Measurements from ENCODE around the gene STON2. TPM values are rescaled to one million over a fixed set of nuclear protein-coding genes. Genes with fewer than 3 reads are reported as not detected.

STON2 gene
- total RNA-seq, 1 donor = 3.3 TPM

DNA sequence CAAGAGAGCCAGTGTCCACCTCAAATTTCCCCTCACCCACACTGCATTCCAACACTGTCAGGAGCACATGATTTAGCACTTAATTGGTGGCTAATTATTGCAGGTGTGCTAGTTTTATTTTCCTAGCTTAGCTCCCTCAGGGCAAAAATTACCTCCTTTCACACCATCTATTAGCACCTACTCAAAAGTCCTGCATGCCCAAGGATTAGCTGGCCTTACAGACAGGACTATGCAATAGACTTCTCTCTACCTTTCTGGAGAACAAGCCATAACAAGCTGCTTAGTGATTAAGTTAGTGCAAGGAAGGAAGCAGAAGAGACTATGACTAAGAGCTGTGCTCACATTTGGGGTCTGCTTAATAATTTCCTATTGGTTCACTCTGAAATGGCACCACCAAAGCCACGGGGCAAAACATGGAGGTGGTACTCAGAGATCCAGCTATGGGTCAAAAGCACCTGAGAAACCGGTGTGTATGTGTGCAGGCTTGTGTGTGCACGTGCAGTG is 69.5 kb downstream of the STON2 start:
- DNase-seq (ENCODE audit: low read depth) = no peak

GRCh38 chr14:81329640-81330381 is 70.3 kb downstream of the STON2 start:
- TF ChIP-seq CTCF (IDR thresholded peaks at IDR 0.05; ENCODE audit: insufficient read depth, low read length) = no peak
- no peak overlapping the region for H3K4me3 ChIP-seq (ENCODE audit: low read depth, low read length)
- no peak for DNase-seq (ENCODE audit: low read depth)

More for the DNA sequence above, 69.5 kb downstream of the STON2 start:
- no peak for TF ChIP-seq CTCF (IDR thresholded peaks at IDR 0.05; ENCODE audit: insufficient read depth, low read length)
- H3K4me3 ChIP-seq (ENCODE audit: low read depth, low read length) = no peak overlapping the region

GRCh38 chr14:81326451-81326850 is 73.7 kb downstream of the STON2 start:
- no peak for TF ChIP-seq CTCF (IDR thresholded peaks at IDR 0.05; ENCODE audit: insufficient read depth, low read length)
- no peak for DNase-seq (ENCODE audit: low read depth)
- H3K4me3 ChIP-seq (ENCODE audit: low read depth, low read length) = no peak overlapping the region

GRCh38 chr14:81324011-81324410 is 76.1 kb downstream of the STON2 start:
- no peak for TF ChIP-seq CTCF (IDR thresholded peaks at IDR 0.05; ENCODE audit: insufficient read depth, low read length)
- H3K4me3 ChIP-seq (ENCODE audit: low read depth, low read length) = no peak overlapping the region
- no peak for DNase-seq (ENCODE audit: low read depth)

- no peak for DNase-seq (ENCODE audit: low read depth)
- no peak for TF ChIP-seq CTCF (IDR thresholded peaks at IDR 0.05; ENCODE audit: insufficient read depth, low read length)
- H3K4me3 ChIP-seq (ENCODE audit: low read depth, low read length) = no peak overlapping the region
These were observed 77.0 kb downstream of the STON2 start for GRCh38 chr14:81323093-81323492.

GRCh38 chr14:81319946-81320345 is 80.2 kb downstream of the STON2 start:
- TF ChIP-seq CTCF (IDR thresholded peaks at IDR 0.05; ENCODE audit: insufficient read depth, low read length) = no peak
- no peak overlapping the region for H3K4me3 ChIP-seq (ENCODE audit: low read depth, low read length)
- no peak for DNase-seq (ENCODE audit: low read depth)

All from fibroblast of the aortic adventitia (primary cell).